Mesenchymal stem cell (in vitro differentiated cells and primary cell): ENCODE results near the gene C9orf40.

ENCODE experiments used
- DNase-seq: peaks from one replicate; pipeline ENCODE4 v3.0.0-alpha.2; 2013
- H2AFZ ChIP-seq: one replicate; pipeline ENCODE4 v1.6.1; 2013; ENCODE audit warnings: low read depth, mild to moderate bottlenecking, control low read depth, inconsistent platforms, low read length, moderate library complexity
- H2AK5ac ChIP-seq: 2 replicates; pipeline ENCODE4 v1.6.1; 2013; ENCODE audit warnings: low read length, moderate library complexity, mild to moderate bottlenecking, inconsistent platforms; ENCODE audit not compliant: severe bottlenecking
- H2BK120ac ChIP-seq: one replicate; pipeline ENCODE4 v1.6.1; 2013; ENCODE audit warnings: low read depth, mild to moderate bottlenecking, inconsistent platforms, low read length, moderate library complexity
- H2BK12ac ChIP-seq, 2 experiments: one replicate each; pipeline ENCODE4 v1.6.1; 2013; ENCODE audit warnings: inconsistent platforms in 2 of 2, low read length in 2 of 2, mild to moderate bottlenecking in 2 of 2, moderate library complexity in 2 of 2, control low read depth in 1 of 2
- H2BK15ac ChIP-seq: one replicate; pipeline ENCODE4 v1.6.1; 2013; ENCODE audit warnings: mild to moderate bottlenecking, low read depth, inconsistent platforms; ENCODE audit not compliant: poor library complexity, severe bottlenecking
- H2BK5ac ChIP-seq: 2 replicates; pipeline ENCODE4 v1.6.1; 2013; ENCODE audit warnings: low read depth, mild to moderate bottlenecking, low read length, control low read depth, inconsistent platforms; ENCODE audit not compliant: poor library complexity, severe bottlenecking
- H3K14ac ChIP-seq, 2 experiments: one replicate each; pipeline ENCODE4 v1.6.1; 2013; ENCODE audit warnings: inconsistent platforms in 2 of 2, low read length in 2 of 2, control low read depth in 1 of 2, mild to moderate bottlenecking in 1 of 2, moderate library complexity in 1 of 2
- H3K18ac ChIP-seq, 2 experiments: one replicate each; pipeline ENCODE4 v1.6.1; 2013; ENCODE audit warnings: inconsistent platforms in 2 of 2, low read length in 2 of 2, control low read depth in 1 of 2, low read depth in 1 of 2, mild to moderate bottlenecking in 1 of 2
- H3K23ac ChIP-seq, 2 experiments: one replicate each; pipeline ENCODE4 v1.6.1; 2013; ENCODE audit warnings: inconsistent platforms in 2 of 2, low read length in 2 of 2, mild to moderate bottlenecking in 2 of 2, moderate library complexity in 2 of 2, control low read depth in 1 of 2
- H3K27ac ChIP-seq: 2 replicates; pipeline ENCODE4 v1.5.1; 2013; ENCODE audit warnings: mild to moderate bottlenecking, moderate library complexity, low read length, control low read depth, inconsistent platforms; ENCODE audit not compliant: poor library complexity, severe bottlenecking
- H3K27me3 ChIP-seq, 2 experiments: 2 replicates each; pipeline versions ENCODE4 v1.6.1 to v1.7.0; 2013; ENCODE audit warnings: low read length in 2 of 2, mild to moderate bottlenecking in 2 of 2, moderate library complexity in 2 of 2, control low read depth in 1 of 2, inconsistent platforms in 1 of 2; ENCODE audit not compliant: control insufficient read depth in 1 of 2, insufficient read depth in 1 of 2
- H3K36me3 ChIP-seq, 2 experiments: 2 replicates each; pipeline versions ENCODE4 v1.6.1 to v1.7.0; 2013; ENCODE audit warnings: low read length in 2 of 2, control low read depth in 1 of 2, inconsistent platforms in 1 of 2, low read depth in 1 of 2, mild to moderate bottlenecking in 1 of 2; ENCODE audit not compliant: insufficient read depth in 2 of 2, control insufficient read depth in 1 of 2
- H3K4ac ChIP-seq, 2 experiments: one replicate each; pipeline ENCODE4 v1.6.1; 2013; ENCODE audit warnings: inconsistent platforms in 2 of 2, low read length in 2 of 2, mild to moderate bottlenecking in 2 of 2, moderate library complexity in 2 of 2, control low read depth in 1 of 2, low read depth in 1 of 2
- H3K4me1 ChIP-seq: 2 replicates; pipeline ENCODE4 v1.6.1; 2013; ENCODE audit warnings: low read depth, low read length, control low read depth; ENCODE audit not compliant: control insufficient read depth, insufficient read depth
- H3K4me2 ChIP-seq: 2 replicates; pipeline ENCODE4 v1.6.1; 2013; ENCODE audit warnings: low read length, mild to moderate bottlenecking, inconsistent platforms; ENCODE audit not compliant: poor library complexity, severe bottlenecking
- H3K4me3 ChIP-seq, 2 experiments: 2 replicates each; pipeline versions ENCODE4 v1.5.1 to v1.7.0; 2013; ENCODE audit warnings: low read length in 2 of 2, mild to moderate bottlenecking in 2 of 2, control low read depth in 1 of 2, low read depth in 1 of 2; ENCODE audit not compliant: insufficient read depth in 1 of 2
- H3K79me1 ChIP-seq: replicated peaks from 2 replicates; pipeline ENCODE4 v1.6.1; 2013; ENCODE audit warnings: mild to moderate bottlenecking, control low read depth, low read length, inconsistent platforms; ENCODE audit not compliant: poor library complexity, severe bottlenecking
- H3K9ac ChIP-seq: 2 replicates; pipeline ENCODE4 v1.7.0; 2013; ENCODE audit warnings: mild to moderate bottlenecking, low read length, moderate library complexity
- H3K9me3 ChIP-seq: 2 replicates; pipeline ENCODE4 v1.7.0; 2013; ENCODE audit warnings: mild to moderate bottlenecking, low read length; ENCODE audit not compliant: control insufficient read depth
- H4K8ac ChIP-seq: one replicate; pipeline ENCODE4 v1.6.1; 2013; ENCODE audit warnings: inconsistent platforms, mild to moderate bottlenecking, low read length, moderate library complexity
- H4K91ac ChIP-seq: one replicate; pipeline ENCODE4 v1.6.1; 2013; ENCODE audit warnings: mild to moderate bottlenecking, low read length, inconsistent platforms
- WGBS: methylation state at CpG from one replicate; pipeline ENCODE4 v1.1.7; 2013; ENCODE audit warnings: mixed read lengths; 5-methylcytosine and 5-hydroxymethylcytosine counted together

The C9orf40 gene

GRCh38 chr9:74946686-74947085 lies 6.0 kb downstream of the C9orf40 start:
- Histone ChIP-seq H3K4me3 (no peak overlapping the region), H3K27me3 (no peaks in the 10 kb centered on the region), H2AFZ (no peak overlapping the region), H3K79me1 (peaks cover 6% of the 10 kb centered on the region), H3K27ac (no peak overlapping the region), H3K4me2 (no peak overlapping the region), H2AK5ac (no peak overlapping the region), H3K36me3 (no peaks in the 10 kb centered on the region), H3K4ac (no peak overlapping the region), H2BK12ac (no peak overlapping the region), H4K8ac (no peak overlapping the region), H3K23ac (no peak overlapping the region), H3K18ac (no peak overlapping the region), H2BK5ac (no peak overlapping the region), H4K91ac (no peak overlapping the region), H3K4me1 (peaks cover 3% of the 10 kb centered on the region), H2BK15ac (no peak overlapping the region), H2BK120ac (no peak overlapping the region), H3K9me3 (no peaks in the 10 kb centered on the region), H3K9ac (no peak overlapping the region), H3K14ac (no peak overlapping the region)
- no peak for DNase-seq

GRCh38 chr9:74942801-74943200 lies 9.9 kb downstream of the C9orf40 start:
- no peak overlapping the region for H3K4me3 ChIP-seq
- H3K27me3 ChIP-seq, result no peaks in the 10 kb centered on the region
- H2BK12ac ChIP-seq, result no peak overlapping the region
- H2BK15ac ChIP-seq, result no peak overlapping the region
- H3K4ac ChIP-seq, result no peak overlapping the region
- no peak overlapping the region for H3K18ac ChIP-seq
- no peak overlapping the region for H2AK5ac ChIP-seq
- H3K9me3 ChIP-seq, result no peaks in the 10 kb centered on the region
- no peaks in the 10 kb centered on the region for H3K4me1 ChIP-seq
- H2BK5ac ChIP-seq, result no peak overlapping the region
- no peak overlapping the region for H2BK120ac ChIP-seq
- no peak overlapping the region for H3K9ac ChIP-seq
- no peaks in the 10 kb centered on the region for H3K79me1 ChIP-seq
- 68% methylated on average over 1 of the region's 3 CpGs for WGBS
- no peak overlapping the region for H3K14ac ChIP-seq
- H3K23ac ChIP-seq, result no peak overlapping the region
- no peak overlapping the region for H4K91ac ChIP-seq
- no peak overlapping the region for H2AFZ ChIP-seq
- no peak overlapping the region for H4K8ac ChIP-seq
- H3K4me2 ChIP-seq, result no peak overlapping the region
- DNase-seq, result peak; percentile 55
- no peaks in the 10 kb centered on the region for H3K36me3 ChIP-seq
- H3K27ac ChIP-seq, result no peak overlapping the region

GRCh38 chr9:74940600-74940999 lies 12.1 kb downstream of the C9orf40 start:
- Histone ChIP-seq H3K4me3 (no peak overlapping the region), H3K4me1 (no peaks in the 10 kb centered on the region), H3K4me2 (no peak overlapping the region), H2BK120ac (no peak overlapping the region), H4K91ac (no peak overlapping the region), H2AFZ (no peak overlapping the region), H3K9ac (no peak overlapping the region), H3K9me3 (no peaks in the 10 kb centered on the region), H2AK5ac (no peak overlapping the region), H3K23ac (no peak overlapping the region), H3K27ac (no peak overlapping the region), H3K4ac (no peak overlapping the region), H3K79me1 (no peaks in the 10 kb centered on the region), H2BK15ac (no peak overlapping the region), H3K14ac (no peak overlapping the region), H2BK12ac (no peak overlapping the region), H3K18ac (no peak overlapping the region), H3K27me3 (no peaks in the 10 kb centered on the region), H3K36me3 (no peaks in the 10 kb centered on the region), H4K8ac (no peak overlapping the region), H2BK5ac (no peak overlapping the region)
- 93% methylated on average over 4 of the region's 4 CpGs for WGBS
- no peak for DNase-seq

- no peak for DNase-seq
- no peaks in the 10 kb centered on the region for H3K27me3 ChIP-seq
- H3K27ac ChIP-seq, result no peak overlapping the region
- no peak overlapping the region for H3K14ac ChIP-seq
- H3K18ac ChIP-seq, result no peak overlapping the region
- H3K4ac ChIP-seq, result no peak overlapping the region
- H3K79me1 ChIP-seq, result no peaks in the 10 kb centered on the region
- no peak overlapping the region for H2AK5ac ChIP-seq
- no peak overlapping the region for H3K4me3 ChIP-seq
- no peak overlapping the region for H3K23ac ChIP-seq
- 86% methylated on average over 7 of the region's 8 CpGs for WGBS
- H3K36me3 ChIP-seq, result no peaks in the 10 kb centered on the region
- no peak overlapping the region for H3K4me2 ChIP-seq
- H2BK120ac ChIP-seq, result no peak overlapping the region
- H2BK5ac ChIP-seq, result no peak overlapping the region
- no peaks in the 10 kb centered on the region for H3K4me1 ChIP-seq
- no peak overlapping the region for H2BK12ac ChIP-seq
- H4K91ac ChIP-seq, result no peak overlapping the region
- H2AFZ ChIP-seq, result no peak overlapping the region
- no peak overlapping the region for H4K8ac ChIP-seq
- H2BK15ac ChIP-seq, result no peak overlapping the region
- H3K9ac ChIP-seq, result no peak overlapping the region
- H3K9me3 ChIP-seq, result peaks cover 9% of the 10 kb centered on the region
Measured at GRCh38 chr9:74935008-74935407, 17.7 kb downstream of the C9orf40 start.
